Esophagus muscularis mucosa (tissue), 4 donors: Measurements from ENCODE around the gene CAST. TPM values are rescaled to one million over a fixed set of nuclear protein-coding genes. Genes with fewer than 3 reads are reported as not detected.
"Not testable (repeated sequence)": the region's sequence is repeated elsewhere in the genome, so short reads cannot be mapped to it uniquely, and the experiment has no call there.

Experiments used
- DNase-seq: peaks from one replicate; pipeline ENCODE4 v3.0.0-alpha.2; 2017; ENCODE audit errors: extremely low spot score
- H3K27ac ChIP-seq, 4 donors: fragments of 200-600 bp; sonication (generic); replicated peaks in 1 of 4; 1 replicate in 3 of 4; 2 replicates in 1 of 4; pipeline ENCODE4 v1.5.1; 2016 to 2019; ENCODE audit warnings: mild to moderate bottlenecking in 1 of 4
- H3K27me3 ChIP-seq, 4 donors: fragments of 200-600 bp; sonication (generic); one replicate each; pipeline versions ENCODE4 v1.5.1 to v1.6.0; 2016 to 2019
- H3K36me3 ChIP-seq, 4 donors: fragments of 200-600 bp; sonication (generic); one replicate each; pipeline ENCODE4 v1.5.1; 2016 to 2019
- H3K4me1 ChIP-seq, 4 donors: fragments of 200-600 bp; sonication (generic); one replicate each; pipeline ENCODE4 v1.5.1; 2016 to 2019
- H3K4me3 ChIP-seq, 4 donors: fragments of 200-600 bp; sonication (generic); 1 replicate in 2 of 4; 2 replicates in 2 of 4; pipeline ENCODE4 v1.5.1; 2016 to 2019; ENCODE audit warnings: mild to moderate bottlenecking in 4 of 4, moderate library complexity in 1 of 4
- H3K9me3 ChIP-seq, 4 donors: fragments of 200-600 bp; sonication (generic); 1 replicate in 3 of 4; 2 replicates in 1 of 4; pipeline ENCODE4 v1.5.1; 2016 to 2019
- CTCF ChIP-seq, 3 experiments: fragments of 200-600 bp in 2 of 3; fragments of 450-650 bp in 1 of 3; sonication (generic) in 2 of 3; IDR thresholded peaks; one replicate each; pipeline ENCODE4 v1.5.1; 2017 to 2019; ENCODE audit warnings: antibody characterized with exemption in 3 of 3, mild to moderate bottlenecking in 2 of 3, moderate library complexity in 1 of 3
- EP300 ChIP-seq: sonication (generic); formaldehyde crosslinking; IDR thresholded peaks from one replicate; pipeline ENCODE4 v1.6.1; 2017; ENCODE audit warnings: antibody characterized with exemption
- POLR2A ChIP-seq: fragments of 450-650 bp; IDR thresholded peaks from one replicate; pipeline ENCODE4 v1.6.1; 2017; ENCODE audit warnings: antibody characterized with exemption, moderate library complexity, mild to moderate bottlenecking, low read depth
- POLR2AphosphoS5 ChIP-seq, 2 donors: sonication (generic); formaldehyde crosslinking; IDR thresholded peaks; one replicate each; pipeline ENCODE4 v1.6.1; 2017; ENCODE audit warnings: antibody characterized with exemption in 2 of 2
- WGBS: methylation state at CpG from one replicate; pipeline ENCODE4 v1.1.5; 2018; 5-methylcytosine and 5-hydroxymethylcytosine counted together
- intact Hi-C: fragments of 100-400 bp; cut with DNase I; formaldehyde crosslinking; loops from one replicate; pipeline ENCODE4 v1.15.1; 2023
- total RNA-seq, 4 donors: library from RNA; depleted of rRNA; stranded (reverse); fragments of >200 nt; gene quantifications; one replicate each; pipeline versions ENCODE4 v1.1.0 to v1.2.1, GENCODE V29; 2016

Gene CAST
- total RNA-seq, result 100 to 1,000 TPM; 238 to 346 (median 296) TPM

- TF ChIP-seq CTCF (IDR thresholded peaks at IDR 0.05) (no peak), POLR2A (peak; percentile 34), POLR2AphosphoS5 (IDR thresholded peaks at IDR 0.05) (peak; percentile 84 to 88), EP300 (no peak)
- H3K4me1 ChIP-seq, result peaks cover 19 to 42% (median 36%) of the 10 kb centered on the region in 4 donors
- peak within 1 kb of the TSS; percentile 100 for H3K27ac ChIP-seq
- peak; percentile 98 for DNase-seq
- intact Hi-C loops, result loop anchor here (2.0 kb wide), 1 partner anchor 41 kb away; no protein-coding TSS in a partner anchor
- peak within 1 kb of the TSS; percentile 87 to 99 (median 95) for H3K4me3 ChIP-seq
- no peaks in the 10 kb centered on the region for H3K36me3 ChIP-seq
- no peaks in the 10 kb centered on the region for H3K27me3 ChIP-seq
- 0% methylated on average over 9 of the region's 75 CpGs for WGBS
- H3K9me3 ChIP-seq, result no peaks in the 10 kb centered on the region
Observed at GRCh38 chr5:96661855-96662724, at the start of gene CAST. CAST (plus strand) TSS chr5:96662376; CDS start chr5:96662423, 47 bp downstream.

- Histone ChIP-seq H3K27me3 (no peaks in the 10 kb centered on the region), H3K9me3 (no peaks in the 10 kb centered on the region), H3K27ac (peak overlapping the region; percentile 14 to 60 (median 38)), H3K36me3 (no peaks in the 10 kb centered on the region), H3K4me3 (peak overlapping the region in 1 of 4 donors; percentile 2), H3K4me1 (peaks cover 0 to 17% (median 13%) of the 10 kb centered on the region in 4 donors)
- intact Hi-C loops, result loop anchor here (5.0 to 10.0 kb wide), 2 partner anchors 133 to 551 kb away; no protein-coding TSS in a partner anchor
- TF ChIP-seq POLR2A (no peak), CTCF (IDR thresholded peaks at IDR 0.05) (peak; percentile 53 to 60 (median 59)), EP300 (no peak), POLR2AphosphoS5 (IDR thresholded peaks at IDR 0.05) (peak; percentile 15 to 20)
- peak; percentile 92 for DNase-seq
- 4% methylated on average over 6 of the region's 6 CpGs for WGBS
Observed at GRCh38 chr5:96614110-96614691, 48.0 kb upstream of the CAST start.

GRCh38 chr5:96615223-96615622, 47.0 kb upstream of the CAST start:
- H3K27ac ChIP-seq, result peak overlapping the region in 1 of 4 donors; percentile 29
- TF ChIP-seq POLR2A (no peak), CTCF (IDR thresholded peaks at IDR 0.05) (no peak), EP300 (no peak), POLR2AphosphoS5 (IDR thresholded peaks at IDR 0.05) (no peak)
- 83% methylated on average over 3 of the region's 3 CpGs for WGBS
- H3K36me3 ChIP-seq, result no peaks in the 10 kb centered on the region
- no peaks in the 10 kb centered on the region for H3K27me3 ChIP-seq
- H3K4me3 ChIP-seq, result no peak overlapping the region
- H3K9me3 ChIP-seq, result no peaks in the 10 kb centered on the region
- no peak for DNase-seq
- intact Hi-C loops, result loop anchor here (5.0 to 10.0 kb wide), 2 partner anchors 42 to 550 kb away; no protein-coding TSS in a partner anchor
- peaks cover 0 to 17% (median 13%) of the 10 kb centered on the region in 4 donors for H3K4me1 ChIP-seq

GRCh38 chr5:96616801-96617200, 45.4 kb upstream of the CAST start:
- Histone ChIP-seq H3K27me3 (no peaks in the 10 kb centered on the region), H3K4me3 (no peak overlapping the region), H3K4me1 (peaks cover 0 to 17% (median 13%) of the 10 kb centered on the region in 4 donors), H3K36me3 (no peaks in the 10 kb centered on the region), H3K9me3 (no peaks in the 10 kb centered on the region), H3K27ac (no peak overlapping the region)
- TF ChIP-seq EP300, result no peak
- no peak for TF ChIP-seq POLR2AphosphoS5 (IDR thresholded peaks at IDR 0.05)
- no peak for TF ChIP-seq POLR2A
- TF ChIP-seq CTCF (IDR thresholded peaks at IDR 0.05), result no peak
- intact Hi-C loops, result loop anchor here (5.0 to 10.0 kb wide), 2 partner anchors 40 to 548 kb away; no protein-coding TSS in a partner anchor
- DNase-seq, result no peak
- 92% methylated on average over 3 of the region's 3 CpGs for WGBS

- not testable (repeated sequence) for H3K9me3 ChIP-seq, H3K4me3 ChIP-seq, H3K27ac ChIP-seq, H3K27me3 ChIP-seq, H3K36me3 ChIP-seq, DNase-seq
- 96% methylated on average over 15 of the region's 30 CpGs for WGBS
- intact Hi-C loops, result loop anchor here (5.0 to 10.0 kb wide), 2 partner anchors 39 to 546 kb away; no protein-coding TSS in a partner anchor
- H3K4me1 ChIP-seq, result peaks cover 0 to 17% (median 13%) of the 10 kb centered on the region in 4 donors
Observed at GRCh38 chr5:96618311-96619016, 43.7 kb upstream of the CAST start.
